IPS DF 19.7 (cell line): Measurements from ENCODE around the gene ADAMTSL4.
"Not testable (repeated sequence)": the region's sequence is repeated elsewhere in the genome, so short reads cannot be mapped to it uniquely, and the experiment has no call there.

ENCODE experiments used
- DNase-seq: peaks from one replicate; pipeline ENCODE4 v3.0.0-alpha.2; 2013; ENCODE audit warnings: low read depth, low spot score

Gene ADAMTSL4

GRCh38 chr1:150567341-150567716, 18.1 kb downstream of the ADAMTSL4 start:
- DNase-seq = no peak

- DNase-seq = peak; percentile 95
Measured at GRCh38 chr1:150567717-150568593, 18.7 kb downstream of the ADAMTSL4 start.

GRCh38 chr1:150568594-150568966, 19.4 kb downstream of the ADAMTSL4 start:
- no peak for DNase-seq

GRCh38 chr1:150572918-150573647, 23.9 kb downstream of the ADAMTSL4 start:
- no peak for DNase-seq

- DNase-seq = not testable (repeated sequence)
Measured at GRCh38 chr1:150573648-150574071, 24.5 kb downstream of the ADAMTSL4 start.

GRCh38 chr1:150574260-150575071, 25.3 kb downstream of the ADAMTSL4 start:
- no peak for DNase-seq

GRCh38 chr1:150575072-150575489, 25.9 kb downstream of the ADAMTSL4 start:
- DNase-seq = no peak

- DNase-seq = no peak
Measured at GRCh38 chr1:150575518-150576366, 26.5 kb downstream of the ADAMTSL4 start.

- DNase-seq = no peak
Measured at GRCh38 chr1:150576367-150576711, 27.1 kb downstream of the ADAMTSL4 start.

GRCh38 chr1:150576794-150577556, 27.8 kb downstream of the ADAMTSL4 start:
- DNase-seq = no peak

GRCh38 chr1:150577557-150578271, 28.5 kb downstream of the ADAMTSL4 start:
- no peak for DNase-seq

- no peak for DNase-seq
Measured at GRCh38 chr1:150578272-150579109, 29.3 kb downstream of the ADAMTSL4 start.

GRCh38 chr1:150579110-150579944, 30.1 kb downstream of the ADAMTSL4 start, which contains the start of gene MCL1:
MCL1 (minus strand) TSS chr1:150579610; CDS start chr1:150579530, 80 bp downstream.
- DNase-seq = peak; percentile 72

- no peak for DNase-seq
Measured at GRCh38 chr1:150579945-150580642, 30.9 kb downstream of the ADAMTSL4 start.

- DNase-seq = not testable (repeated sequence)
Measured at GRCh38 chr1:150580966-150581365, 31.8 kb downstream of the ADAMTSL4 start.

GRCh38 chr1:150581437-150581836, 32.2 kb downstream of the ADAMTSL4 start:
- DNase-seq = not testable (repeated sequence)

GRCh38 chr1:150581962-150582361, 32.8 kb downstream of the ADAMTSL4 start:
- not testable (repeated sequence) for DNase-seq
